Osteocyte (in vitro differentiated cells): ENCODE results near the gene SLC35A3. TPM values are rescaled to one million over a fixed set of nuclear protein-coding genes. Genes with fewer than 3 reads are reported as not detected.
"Not testable (repeated sequence)": the region's sequence is repeated elsewhere in the genome, so short reads cannot be mapped to it uniquely, and the experiment has no call there.

Experiments
- DNase-seq: peaks from one replicate; pipeline ENCODE4 v3.0.0; 2021; ENCODE audit warnings: mixed read lengths; ENCODE audit not compliant: unreplicated experiment; ENCODE audit errors: extremely low spot score
- H3K27ac Mint-ChIP-seq: one replicate; pipeline ENCODE4 v1.8.0; 2021; ENCODE audit warnings: mild to moderate bottlenecking, mixed read lengths; ENCODE audit not compliant: unreplicated experiment
- H3K27me3 Mint-ChIP-seq: one replicate; pipeline ENCODE4 v1.8.0; 2021; ENCODE audit warnings: mixed read lengths; ENCODE audit not compliant: unreplicated experiment
- H3K36me3 Mint-ChIP-seq: one replicate; pipeline ENCODE4 v1.8.0; 2021; ENCODE audit warnings: mixed read lengths; ENCODE audit not compliant: unreplicated experiment
- H3K4me1 Mint-ChIP-seq: one replicate; pipeline ENCODE4 v1.8.0; 2021; ENCODE audit warnings: mixed read lengths; ENCODE audit not compliant: unreplicated experiment
- H3K4me3 Mint-ChIP-seq: one replicate; pipeline ENCODE4 v1.8.0; 2021; ENCODE audit warnings: mild to moderate bottlenecking, moderate library complexity, mixed read lengths; ENCODE audit not compliant: unreplicated experiment
- H3K9me3 Mint-ChIP-seq: one replicate; pipeline ENCODE4 v1.8.0; 2021; ENCODE audit warnings: mixed read lengths; ENCODE audit not compliant: unreplicated experiment
- CTCF ChIP-seq: fragments of 200-600 bp; sonication (generic); IDR thresholded peaks from 2 replicates; pipeline ENCODE4 v1.5.0; 2021; ENCODE audit warnings: antibody characterized with exemption, mild to moderate bottlenecking, moderate library complexity
- total RNA-seq: library from RNA; stranded (reverse); gene quantifications from 2 replicates; pipeline ENCODE4 v1.2.1, GENCODE V29; 2021

The SLC35A3 gene
- total RNA-seq, 1 donor from 2014 or later = 21.3 TPM

GRCh38 chr1:99964806-99965205 is 5.0 kb upstream of the SLC35A3 start:
- no peak for DNase-seq

GRCh38 chr1:99965646-99966375 is 4.0 kb upstream of the SLC35A3 start:
- H3K36me3 Mint-ChIP-seq = no peaks in the 10 kb centered on the region
- no peak for DNase-seq
- H3K27me3 Mint-ChIP-seq = no peaks in the 10 kb centered on the region
- no peaks in the 10 kb centered on the region for H3K9me3 Mint-ChIP-seq
- H3K4me1 Mint-ChIP-seq = peaks cover 16% of the 10 kb centered on the region
- H3K4me3 Mint-ChIP-seq = no peak overlapping the region
- TF ChIP-seq CTCF = no peak
- H3K27ac Mint-ChIP-seq = no peak overlapping the region

More at GRCh38 chr1:99964806-99965205, 5.0 kb upstream of the SLC35A3 start:
- Mint-ChIP-seq H3K4me1 (peaks cover 9% of the 10 kb centered on the region), H3K27me3 (no peaks in the 10 kb centered on the region), H3K36me3 (no peaks in the 10 kb centered on the region), H3K4me3 (no peak overlapping the region), H3K9me3 (no peaks in the 10 kb centered on the region), H3K27ac (no peak overlapping the region)
- no peak for TF ChIP-seq CTCF

GRCh38 chr1:99968214-99968613 is 1.6 kb upstream of the SLC35A3 start:
- H3K4me1 Mint-ChIP-seq = peaks cover 28% of the 10 kb centered on the region
- H3K36me3 Mint-ChIP-seq = peaks cover 2% of the 10 kb centered on the region
- H3K9me3 Mint-ChIP-seq = no peaks in the 10 kb centered on the region
- no peaks in the 10 kb centered on the region for H3K27me3 Mint-ChIP-seq
- TF ChIP-seq CTCF = no peak
- no peak overlapping the region for H3K27ac Mint-ChIP-seq
- no peak overlapping the region for H3K4me3 Mint-ChIP-seq
- no peak for DNase-seq

GRCh38 chr1:99969260-99969728 is 502 bp upstream of the SLC35A3 start:
- Mint-ChIP-seq H3K4me1 (peaks cover 28% of the 10 kb centered on the region), H3K27ac (peak overlapping the region; percentile 95), H3K4me3 (peak overlapping the region; percentile 99), H3K27me3 (no peaks in the 10 kb centered on the region), H3K9me3 (no peaks in the 10 kb centered on the region), H3K36me3 (peaks cover 2% of the 10 kb centered on the region)
- no peak for DNase-seq
- no peak for TF ChIP-seq CTCF

- H3K27ac Mint-ChIP-seq = peak overlapping the region; percentile 95
Observed at GRCh38 chr1:99970713-99971255, 988 bp downstream of the SLC35A3 start.

GRCh38 chr1:99972066-99972465 is 2.3 kb downstream of the SLC35A3 start:
- Mint-ChIP-seq H3K27ac (peak overlapping the region; percentile 34), H3K4me3 (peak overlapping the region; percentile 42), H3K36me3 (peaks cover 13% of the 10 kb centered on the region), H3K4me1 (peaks cover 28% of the 10 kb centered on the region)
- not testable (repeated sequence) for DNase-seq, H3K27me3 Mint-ChIP-seq, H3K9me3 Mint-ChIP-seq

More at GRCh38 chr1:99970713-99971255, 988 bp downstream of the SLC35A3 start:
- Mint-ChIP-seq H3K9me3 (no peaks in the 10 kb centered on the region), H3K4me1 (peaks cover 28% of the 10 kb centered on the region), H3K36me3 (peaks cover 8% of the 10 kb centered on the region), H3K4me3 (peak overlapping the region; percentile 99), H3K27me3 (no peaks in the 10 kb centered on the region)
- no peak for DNase-seq
- TF ChIP-seq CTCF = no peak
